ENCODE measurements around the gene CNTNAP2. TPM values are rescaled to one million over a fixed set of nuclear protein-coding genes. Genes with fewer than 3 reads are reported as not detected.

CNTNAP2 gene
- total and polyA plus RNA-seq, 9 of the 15 experiments (the other 6 are each of a cell fraction or from before 2014, with no cell fraction given) = 0.04 to 0.62 (median 0.09) TPM; not detected in 4

- TF ChIP-seq ZBTB40 (IDR thresholded peaks at IDR 0.05) (no peak), ZBTB40 (CRISPR knock-in tag; IDR thresholded peaks at IDR 0.05) (no peak), CCNT2 (IDR thresholded peaks at IDR 0.05; ENCODE audit: borderline replicate concordance, extremely low read depth, insufficient read length, low read depth, low read length) (no peak), DNMT1 (IDR thresholded peaks at IDR 0.05) (no peak), ZBTB12 (CRISPR knock-in tag; IDR thresholded peaks at IDR 0.05) (no peak), KLF6 (CRISPR knock-in tag; IDR thresholded peaks at IDR 0.05; ENCODE audit: borderline replicate concordance) (no peak)
These were observed 2268.5 kb downstream of the CNTNAP2 start (continued) for GRCh38 chr7:148385009-148385682.
